PC-9 (cell line): ENCODE results near the gene KIF26B. TPM values are rescaled to one million over a fixed set of nuclear protein-coding genes. Genes with fewer than 3 reads are reported as not detected.

Experiments
- BruUV-seq: library from RNA; stranded (reverse); fragments of 400-500 nt; replicated peaks from 2 replicates; lab custom pipeline; 2021; lab: Mats Ljungman, UMichigan
- CTCF ChIA-PET: fragments of 300-600 bp; sonication (Branson Sonifier 250); formaldehyde crosslinking; loops from one replicate; lab custom pipeline; 2022; ENCODE audit warnings: antibody characterized with exemption; lab: Charles Lee
- POLR2A ChIA-PET: fragments of 300-600 bp; sonication (Branson Sonifier 250); formaldehyde crosslinking; loops from one replicate; lab custom pipeline; 2022; ENCODE audit warnings: antibody characterized with exemption; ENCODE audit not compliant: unreplicated experiment; lab: Charles Lee
- DNase-seq, 2 experiments: peaks; one replicate each; pipeline versions ENCODE4 v3.0.0 to v3.0.0-alpha.2; 2015 to 2022; ENCODE audit warnings: mixed read lengths in 1 of 2
- H2AFZ ChIP-seq: fragments of 200-600 bp; sonication (generic); 2 replicates; pipeline ENCODE4 v1.8.1; 2017; ENCODE audit warnings: antibody characterized with exemption
- H3F3A ChIP-seq: fragments of 200-600 bp; sonication (generic); 2 replicates; pipeline ENCODE4 v1.8.1; 2017; ENCODE audit warnings: antibody characterized with exemption, mild to moderate bottlenecking, low read depth; ENCODE audit not compliant: insufficient read depth
- H3K27ac ChIP-seq: fragments of 200-600 bp; sonication (generic); 2 replicates; pipeline ENCODE4 v1.6.1; 2016; ENCODE audit warnings: mixed run types
- H3K27me3 ChIP-seq: fragments of 200-600 bp; sonication (generic); 2 replicates; pipeline ENCODE4 v1.6.1; 2016; ENCODE audit warnings: low read depth, mixed run types; ENCODE audit not compliant: insufficient read depth
- H3K36me3 ChIP-seq: fragments of 200-600 bp; sonication (generic); 2 replicates; pipeline ENCODE4 v1.6.1; 2016; ENCODE audit warnings: low read depth, mixed run types
- H3K4me1 ChIP-seq: fragments of 200-600 bp; sonication (generic); replicated peaks from 2 replicates; pipeline ENCODE4 v1.6.1; 2016; ENCODE audit warnings: mixed run types; ENCODE audit not compliant: insufficient read depth
- H3K4me2 ChIP-seq: fragments of 200-600 bp; sonication (generic); 2 replicates; pipeline ENCODE4 v1.6.1; 2017; ENCODE audit warnings: mixed run types
- H3K4me3 ChIP-seq: fragments of 200-600 bp; sonication (generic); 2 replicates; pipeline ENCODE4 v1.6.1; 2016; ENCODE audit warnings: mixed run types
- H3K79me2 ChIP-seq: fragments of 200-600 bp; sonication (generic); 2 replicates; pipeline ENCODE4 v1.6.1; 2017; ENCODE audit warnings: low read depth, mixed run types
- H3K9me2 ChIP-seq: fragments of 200-600 bp; sonication (generic); 2 replicates; pipeline ENCODE4 v1.8.1; 2017; ENCODE audit warnings: mild to moderate bottlenecking; ENCODE audit not compliant: insufficient read depth
- H3K9me3 ChIP-seq: fragments of 200-600 bp; sonication (generic); 2 replicates; pipeline ENCODE4 v1.8.1; 2016; ENCODE audit warnings: low read depth; ENCODE audit not compliant: insufficient read depth
- H4K20me1 ChIP-seq: fragments of 200-600 bp; sonication (generic); 2 replicates; pipeline ENCODE4 v1.8.1; 2017; ENCODE audit not compliant: insufficient read depth
- CTCF ChIP-seq: fragments of 200-600 bp; sonication (generic); conservative IDR thresholded peaks from 2 replicates; pipeline ENCODE4 v1.6.1; 2017; ENCODE audit warnings: mixed run types, antibody characterized with exemption, mild to moderate bottlenecking, moderate library complexity
- EZH2 ChIP-seq: fragments of 200-600 bp; sonication (generic); IDR thresholded peaks from 2 replicates; pipeline ENCODE4 v1.8.0; 2017; ENCODE audit warnings: antibody characterized with exemption, low read depth
- intact Hi-C: fragments of 100-400 bp; cut with micrococcal nuclease; formaldehyde crosslinking; loops from one replicate; pipeline ENCODE4 v1.10.0; 2022; ENCODE audit not compliant: unreplicated experiment
- total RNA-seq: library from RNA; stranded (reverse); gene quantifications from 2 replicates; pipeline ENCODE4 v1.2.3, GENCODE V29; 2021

The KIF26B gene
- total RNA-seq, 1 experiment from 2014 or later, result 0.11 TPM

- ChIA-PET CTCF (no interaction called here), POLR2A (no interaction called here)
- Histone ChIP-seq H3K36me3 (no peaks in the 10 kb centered on the region), H3K4me3 (no peak overlapping the region), H3K4me2 (no peak overlapping the region), H2AFZ (no peak overlapping the region), H3K27ac (no peak overlapping the region), H3K4me1 (no peaks in the 10 kb centered on the region), H3F3A (no peaks in the 10 kb centered on the region), H4K20me1 (no peaks in the 10 kb centered on the region), H3K27me3 (peaks cover 75% of the 10 kb centered on the region), H3K9me2 (no peaks in the 10 kb centered on the region), H3K79me2 (no peaks in the 10 kb centered on the region), H3K9me3 (no peaks in the 10 kb centered on the region)
- TF ChIP-seq CTCF, result no peak
- no peak for TF ChIP-seq EZH2
- intact Hi-C loops, result no loop called here
- BruUV-seq, result no TSS peak
- DNase-seq, result no peak
Measured at GRCh38 chr1:245691897-245692296, 537.1 kb downstream of the KIF26B start.

- Histone ChIP-seq H3K9me2 (no peaks in the 10 kb centered on the region), H3K36me3 (no peaks in the 10 kb centered on the region), H3K27me3 (peaks cover 80% of the 10 kb centered on the region), H3K4me1 (no peaks in the 10 kb centered on the region), H3K4me3 (no peak overlapping the region), H3K79me2 (no peaks in the 10 kb centered on the region), H4K20me1 (no peaks in the 10 kb centered on the region), H3K4me2 (no peak overlapping the region), H3K9me3 (no peaks in the 10 kb centered on the region), H3F3A (no peaks in the 10 kb centered on the region), H3K27ac (no peak overlapping the region), H2AFZ (no peak overlapping the region)
- ChIA-PET POLR2A (no interaction called here), CTCF (no interaction called here)
- TF ChIP-seq EZH2 (no peak), CTCF (no peak)
- BruUV-seq, result no TSS peak
- intact Hi-C loops, result no loop called here
- no peak for DNase-seq
Measured at GRCh38 chr1:245692318-245692717, 537.5 kb downstream of the KIF26B start.

GRCh38 chr1:245693116-245693793, 538.5 kb downstream of the KIF26B start:
- Histone ChIP-seq H3K27ac (no peak overlapping the region), H3F3A (no peaks in the 10 kb centered on the region), H3K4me3 (no peak overlapping the region), H4K20me1 (no peaks in the 10 kb centered on the region), H3K36me3 (no peaks in the 10 kb centered on the region), H2AFZ (no peak overlapping the region), H3K27me3 (peaks cover 88% of the 10 kb centered on the region), H3K79me2 (no peaks in the 10 kb centered on the region), H3K9me2 (no peaks in the 10 kb centered on the region), H3K9me3 (no peaks in the 10 kb centered on the region), H3K4me2 (no peak overlapping the region), H3K4me1 (no peaks in the 10 kb centered on the region)
- intact Hi-C loops, result no loop called here
- CTCF ChIA-PET, result no interaction called here
- DNase-seq, result no peak
- TF ChIP-seq EZH2 (no peak), CTCF (no peak)
- no TSS peak for BruUV-seq
- POLR2A ChIA-PET, result no interaction called here
